Common myeloid progenitor, CD34-positive (primary cell): ENCODE results near the gene NECTIN1.

Source experiments
- CTCF ChIA-PET: fragments of 350-600 bp; sonication (Branson Sonifier 250); formaldehyde crosslinking; loops from one replicate; lab custom pipeline; 2021; ENCODE audit warnings: antibody characterized with exemption; lab: Charles Lee
- POLR2A ChIA-PET: fragments of 350-600 bp; sonication (Branson Sonifier 250); formaldehyde crosslinking; loops from one replicate; lab custom pipeline; 2021; ENCODE audit warnings: antibody characterized with exemption; lab: Charles Lee
- DNase-seq, 3 donors: peaks; one replicate each; pipeline versions ENCODE4 v3.0.0 to v3.0.0-alpha.2; 2013
- H3K27ac ChIP-seq, 2 experiments: 1 replicate in 1 of 2; 2 replicates in 1 of 2; pipeline ENCODE4 v1.7.0; 2013; ENCODE audit warnings: inconsistent platforms in 2 of 2, low read length in 2 of 2, mild to moderate bottlenecking in 2 of 2, low read depth in 1 of 2, moderate library complexity in 1 of 2; ENCODE audit not compliant: severe bottlenecking in 2 of 2, insufficient read depth in 1 of 2, poor library complexity in 1 of 2
- H3K27me3 ChIP-seq, 5 experiments: replicated peaks in 2 of 5; 1 replicate in 3 of 5; 2 replicates in 2 of 5; pipeline versions ENCODE4 v1.6.1 to v1.7.0; 2013; ENCODE audit warnings: low read length in 4 of 5, mild to moderate bottlenecking in 2 of 5, moderate library complexity in 2 of 5, inconsistent platforms in 1 of 5; ENCODE audit not compliant: insufficient read depth in 5 of 5, control insufficient read depth in 4 of 5
- H3K36me3 ChIP-seq, 4 experiments: 1 replicate in 2 of 4; 2 replicates in 2 of 4; pipeline versions ENCODE4 v1.6.1 to v1.7.0; 2013; ENCODE audit warnings: low read length in 3 of 4, control low read depth in 1 of 4, mild to moderate bottlenecking in 1 of 4; ENCODE audit not compliant: control insufficient read depth in 4 of 4, insufficient read depth in 4 of 4
- H3K4me1 ChIP-seq, 4 experiments: 1 replicate in 3 of 4; 2 replicates in 1 of 4; pipeline versions ENCODE4 v1.6.1 to v1.7.1; 2013; ENCODE audit warnings: low read length in 3 of 4, mild to moderate bottlenecking in 3 of 4, control low read depth in 1 of 4, inconsistent platforms in 1 of 4, moderate library complexity in 1 of 4; ENCODE audit not compliant: control insufficient read depth in 4 of 4, insufficient read depth in 4 of 4; ENCODE audit errors: control extremely low read depth in 1 of 4
- H3K4me3 ChIP-seq, 7 experiments: 1 replicate in 4 of 7; 2 replicates in 3 of 7; pipeline versions ENCODE4 v1.5.1 to v1.7.0; 2013; ENCODE audit warnings: mild to moderate bottlenecking in 7 of 7, low read length in 6 of 7, moderate library complexity in 6 of 7, inconsistent platforms in 2 of 7, low read depth in 2 of 7, control low read depth in 1 of 7; ENCODE audit not compliant: insufficient read depth in 4 of 7, control insufficient read depth in 1 of 7; ENCODE audit errors: extremely low read depth in 1 of 7
- H3K9me3 ChIP-seq, 5 experiments: 1 replicate in 4 of 5; 2 replicates in 1 of 5; pipeline versions ENCODE4 v1.6.1 to v1.7.1; 2013; ENCODE audit warnings: low read length in 4 of 5, mild to moderate bottlenecking in 2 of 5, inconsistent platforms in 1 of 5, low read depth in 1 of 5, moderate library complexity in 1 of 5; ENCODE audit not compliant: control insufficient read depth in 4 of 5, insufficient read depth in 2 of 5; ENCODE audit errors: control extremely low read depth in 1 of 5
- WGBS: methylation state at CpG from one replicate; pipeline ENCODE4 v1.1.5; 2013; ENCODE audit not compliant: insufficient coverage; 5-methylcytosine and 5-hydroxymethylcytosine counted together

The NECTIN1 gene

DNA sequence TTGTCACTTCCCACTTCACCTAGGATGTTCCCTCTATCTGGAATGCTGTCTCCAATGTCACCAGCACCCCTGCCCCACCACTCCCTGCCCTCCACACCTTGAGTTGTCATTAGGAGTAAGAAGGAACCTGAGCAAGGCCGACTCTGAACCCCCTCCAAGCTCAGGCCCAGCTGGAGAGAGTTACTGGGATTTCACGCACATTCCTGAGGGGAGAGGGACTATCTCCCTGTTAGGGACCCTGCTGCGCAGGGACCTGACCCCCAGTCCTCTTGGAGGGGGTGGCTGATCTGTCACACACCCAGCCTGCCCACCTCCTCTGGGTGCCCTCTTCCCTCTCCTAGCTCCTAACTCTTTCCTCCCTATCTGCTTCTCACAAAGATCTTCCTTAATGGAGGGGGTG is 81.7 kb downstream of the NECTIN1 start:
- WGBS, result 100% methylated on average over 1 of the region's 3 CpGs
- ChIA-PET POLR2A (no interaction called here), CTCF (interaction anchor here (0.8 to 1.4 kb wide), 4 partner anchors 8 to 461 kb away, joined by 3 to 4 read pairs (median 4); no protein-coding TSS in a partner anchor)
- H3K27ac ChIP-seq, result no peak overlapping the region
- H3K9me3 ChIP-seq, result no peaks in the 10 kb centered on the region
- DNase-seq, result no peak
- H3K27me3 ChIP-seq, result peaks cover 0 to 13% (median 4%) of the 10 kb centered on the region in 5 experiments
- H3K4me3 ChIP-seq, result no peak overlapping the region
- no peaks in the 10 kb centered on the region for H3K36me3 ChIP-seq
- no peaks in the 10 kb centered on the region for H3K4me1 ChIP-seq

DNA sequence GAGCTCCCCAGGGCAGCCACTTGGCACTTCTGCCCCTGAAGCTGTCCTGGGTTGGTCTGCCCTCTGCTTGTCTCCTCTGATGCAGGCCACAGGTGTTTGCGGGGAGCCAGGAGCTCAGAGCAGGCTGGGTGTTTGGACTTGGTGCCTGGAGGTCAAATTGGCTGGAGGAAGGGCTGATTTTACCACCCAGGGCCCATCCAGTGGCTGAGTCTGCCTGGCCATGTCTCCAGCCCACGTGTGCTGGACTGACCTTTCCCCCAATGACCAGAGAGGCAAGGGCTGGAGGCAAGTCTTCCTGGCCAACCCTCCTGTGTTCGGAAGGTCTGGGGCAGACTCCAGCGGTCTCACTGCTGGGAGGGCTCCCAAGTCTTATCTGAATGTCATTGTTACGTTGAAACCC is 84.0 kb downstream of the NECTIN1 start:
- H3K36me3 ChIP-seq, result no peaks in the 10 kb centered on the region
- no peak overlapping the region for H3K27ac ChIP-seq
- H3K9me3 ChIP-seq, result no peaks in the 10 kb centered on the region
- ChIA-PET CTCF (interaction anchor here (0.6 kb wide), 1 partner anchor 211 kb away, joined by 3 read pairs; no protein-coding TSS in a partner anchor), POLR2A (no interaction called here)
- peaks cover 0 to 3% (median 0%) of the 10 kb centered on the region in 5 experiments for H3K27me3 ChIP-seq
- no peak overlapping the region for H3K4me3 ChIP-seq
- WGBS, result 95% methylated on average over 5 of the region's 5 CpGs
- no peak for DNase-seq
- H3K4me1 ChIP-seq, result no peaks in the 10 kb centered on the region

DNA sequence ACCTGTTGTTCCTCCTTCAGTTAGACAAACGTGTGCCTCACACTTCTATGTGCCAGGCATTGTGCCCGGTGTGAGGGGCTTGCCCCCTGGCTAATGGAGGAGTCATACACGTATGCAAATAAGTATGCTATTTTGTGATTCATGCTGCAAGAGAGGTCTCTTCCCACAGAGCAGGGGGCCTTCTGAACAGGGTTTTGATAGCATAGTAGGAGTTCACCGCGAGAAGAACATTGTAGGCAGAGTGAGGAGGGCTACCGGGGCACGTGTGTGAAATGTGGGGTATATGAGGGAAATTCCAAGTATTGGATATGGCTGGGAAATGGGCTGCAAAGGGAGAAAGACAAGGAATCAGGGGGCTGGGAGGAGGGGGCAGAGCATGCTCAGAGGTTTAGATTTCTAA is 84.5 kb downstream of the NECTIN1 start:
- no peak for DNase-seq
- POLR2A ChIA-PET, result no interaction called here
- WGBS, result 96% methylated on average over 7 of the region's 7 CpGs

DNA sequence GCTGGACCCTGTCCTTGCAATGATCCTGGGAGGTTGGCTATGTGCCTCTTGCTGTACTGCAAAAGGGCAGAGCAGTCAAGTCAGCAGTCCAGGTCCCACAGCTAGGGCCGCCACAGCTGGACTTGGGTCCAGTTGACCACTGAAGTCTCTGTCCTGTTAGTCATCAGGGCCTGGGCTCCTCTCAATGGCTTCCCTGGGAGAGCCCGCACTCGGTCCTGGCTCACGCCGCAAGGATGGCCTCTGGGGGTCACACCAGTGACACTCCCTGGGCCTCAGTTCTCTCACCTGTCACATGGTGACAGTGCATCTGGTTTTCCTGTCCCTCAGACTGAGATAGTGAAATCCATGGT is 85.1 kb downstream of the NECTIN1 start:
- ChIA-PET CTCF (interaction anchor here (1.4 kb wide), 1 partner anchor 13 kb away, joined by 7 read pairs; no protein-coding TSS in a partner anchor), POLR2A (no interaction called here)
- Histone ChIP-seq H3K27ac (no peak overlapping the region), H3K9me3 (no peaks in the 10 kb centered on the region), H3K27me3 (peaks cover 0 to 2% (median 0%) of the 10 kb centered on the region in 5 experiments), H3K4me1 (no peaks in the 10 kb centered on the region), H3K4me3 (no peak overlapping the region), H3K36me3 (no peaks in the 10 kb centered on the region)
- 99% methylated on average over 5 of the region's 5 CpGs for WGBS
- DNase-seq, result no peak

More for the DNA sequence above, 84.5 kb downstream of the NECTIN1 start:
- H3K4me3 ChIP-seq, result no peak overlapping the region
- H3K36me3 ChIP-seq, result no peaks in the 10 kb centered on the region
- CTCF ChIA-PET, result interaction anchor here (0.6 to 1.4 kb wide), 2 partner anchors 14 to 210 kb away, joined by 3 to 7 read pairs; no protein-coding TSS in a partner anchor
- peaks cover 0 to 3% (median 0%) of the 10 kb centered on the region in 5 experiments for H3K27me3 ChIP-seq
- no peak overlapping the region for H3K27ac ChIP-seq
- H3K9me3 ChIP-seq, result no peaks in the 10 kb centered on the region
- no peaks in the 10 kb centered on the region for H3K4me1 ChIP-seq

DNA sequence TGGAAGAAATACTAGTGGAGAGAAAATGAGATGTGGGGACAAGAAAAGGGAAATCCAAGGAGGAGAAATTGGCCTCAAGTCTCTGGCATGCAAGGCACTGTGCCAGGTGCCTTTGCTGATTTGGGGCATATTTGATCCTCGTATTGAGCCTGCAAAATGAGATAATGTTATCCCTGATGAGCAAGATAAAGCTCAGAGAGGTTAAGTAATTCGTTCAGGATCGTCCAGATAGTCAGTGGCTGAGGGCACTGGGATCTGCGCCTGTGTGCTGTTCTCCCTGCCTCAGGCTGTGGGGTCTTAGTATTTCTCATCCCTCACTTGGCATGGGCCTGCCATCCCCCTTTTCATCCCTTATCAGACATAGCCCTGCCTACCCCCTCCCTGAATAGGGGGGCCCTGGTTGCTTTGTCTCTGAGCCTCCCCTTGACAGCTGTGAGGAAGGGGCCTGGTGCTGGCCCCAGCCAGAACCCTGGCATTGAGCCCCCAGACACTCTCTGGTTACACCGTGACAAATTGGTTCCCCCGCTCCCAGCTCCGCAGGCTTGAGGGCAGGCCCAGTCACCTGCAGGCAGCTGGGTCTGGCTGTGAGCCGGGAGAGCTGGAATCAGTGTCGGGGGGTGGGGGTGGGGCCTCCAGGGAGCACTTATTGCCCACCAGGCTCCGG is 85.7 kb downstream of the NECTIN1 start:
- 89% methylated on average over 9 of the region's 10 CpGs for WGBS
- CTCF ChIA-PET, result interaction anchor here (0.6 to 1.4 kb wide), 2 partner anchors 12 to 427 kb away, joined by 3 to 7 read pairs; no protein-coding TSS in a partner anchor
- Histone ChIP-seq H3K27me3 (peaks cover 0 to 2% (median 0%) of the 10 kb centered on the region in 5 experiments), H3K4me1 (no peaks in the 10 kb centered on the region), H3K36me3 (no peaks in the 10 kb centered on the region), H3K9me3 (no peaks in the 10 kb centered on the region), H3K27ac (no peak overlapping the region), H3K4me3 (no peak overlapping the region)
- POLR2A ChIA-PET, result interaction anchor here (0.6 kb wide), 1 partner anchor 1614 kb away, joined by 10 read pairs; no protein-coding TSS in a partner anchor
- DNase-seq, result no peak

DNA sequence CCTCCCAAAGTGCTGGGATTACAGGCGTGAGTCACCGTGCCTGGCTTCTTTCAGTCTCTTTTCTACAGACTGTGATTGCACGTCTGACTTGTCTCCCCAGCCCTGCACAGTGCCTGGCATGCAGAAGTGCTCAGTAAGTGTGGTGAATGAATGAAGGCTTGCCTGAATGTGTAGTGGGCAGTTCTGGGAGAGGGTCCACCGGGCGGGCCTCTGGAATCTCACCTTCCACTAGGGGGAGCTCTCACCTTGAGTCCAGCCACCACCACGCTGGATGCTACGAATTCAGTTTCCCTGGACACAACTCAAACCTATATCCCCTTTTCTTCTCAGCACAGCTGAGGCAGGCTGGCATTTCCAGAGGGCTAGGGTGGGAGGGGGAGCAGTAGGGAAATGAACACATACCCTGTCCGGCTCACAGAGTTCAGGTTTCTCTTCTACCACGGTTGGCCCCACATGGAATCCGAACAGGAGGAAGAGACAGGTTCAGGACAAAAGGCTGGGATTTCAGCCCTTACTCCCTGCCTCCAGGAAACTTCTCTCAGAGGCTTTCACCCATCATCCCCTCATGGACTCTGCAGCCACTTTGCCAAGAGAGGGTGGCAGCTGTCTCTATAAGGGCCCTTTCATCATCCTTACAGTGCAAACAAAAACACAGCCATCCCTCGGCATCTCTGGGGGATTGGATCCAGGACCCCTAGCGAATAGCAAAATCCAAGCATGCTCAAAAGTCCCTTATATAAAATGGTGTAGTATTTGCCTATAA is 86.8 kb downstream of the NECTIN1 start:
- Histone ChIP-seq H3K27me3 (peaks cover 0 to 2% (median 0%) of the 10 kb centered on the region in 5 experiments), H3K36me3 (no peaks in the 10 kb centered on the region), H3K4me3 (no peak overlapping the region), H3K27ac (no peak overlapping the region), H3K4me1 (no peaks in the 10 kb centered on the region), H3K9me3 (no peaks in the 10 kb centered on the region)
- POLR2A ChIA-PET, result interaction anchor here (0.7 kb wide), 1 partner anchor 1142 kb away, joined by 3 read pairs; no protein-coding TSS in a partner anchor
- CTCF ChIA-PET, result interaction anchor here (0.6 to 2.0 kb wide), 7 partner anchors 12 to 429 kb away, joined by 3 to 6 read pairs (median 3); no protein-coding TSS in a partner anchor
- DNase-seq, result peak; percentile 18 to 41 (median 34)
- WGBS, result 92% methylated on average over 3 of the region's 12 CpGs
